Esophagus (tissue), 2 donors: ENCODE results near the gene MMEL1. TPM values are rescaled to one million over a fixed set of nuclear protein-coding genes. Genes with fewer than 3 reads are reported as not detected.
"Not testable (repeated sequence)": the region's sequence is repeated elsewhere in the genome, so short reads cannot be mapped to it uniquely, and the experiment has no call there.

Experiments used
- H3K27ac ChIP-seq, 2 donors: one replicate each; pipeline ENCODE4 v1.5.1; 2013; ENCODE audit warnings: low read depth in 2 of 2, mild to moderate bottlenecking in 2 of 2, inconsistent platforms in 1 of 2, low read length in 1 of 2, moderate library complexity in 1 of 2
- H3K27me3 ChIP-seq, 2 donors: one replicate each; pipeline ENCODE4 v1.6.1; 2013; ENCODE audit warnings: low read length in 2 of 2, control low read depth in 1 of 2, mild to moderate bottlenecking in 1 of 2; ENCODE audit not compliant: insufficient read depth in 2 of 2, control insufficient read depth in 1 of 2
- H3K36me3 ChIP-seq, 2 donors: one replicate each; pipeline ENCODE4 v1.6.1; 2013; ENCODE audit warnings: low read length in 1 of 2; ENCODE audit not compliant: control insufficient read depth in 2 of 2, insufficient read depth in 2 of 2
- H3K4me1 ChIP-seq, 2 donors: one replicate each; pipeline ENCODE4 v1.6.1; 2013; ENCODE audit warnings: low read length in 1 of 2; ENCODE audit not compliant: control insufficient read depth in 2 of 2, insufficient read depth in 2 of 2
- H3K4me3 ChIP-seq, 2 donors: one replicate each; pipeline ENCODE4 v1.5.1; 2013; ENCODE audit warnings: low read length in 2 of 2, mild to moderate bottlenecking in 2 of 2, low read depth in 1 of 2, moderate library complexity in 1 of 2
- H3K9me3 ChIP-seq, 2 donors: one replicate each; pipeline ENCODE4 v1.6.1; 2013; ENCODE audit warnings: mild to moderate bottlenecking in 2 of 2, low read depth in 1 of 2, low read length in 1 of 2, moderate library complexity in 1 of 2; ENCODE audit not compliant: control insufficient read depth in 2 of 2, insufficient read depth in 1 of 2
- WGBS, 2 donors: extraction: QIAGEN DNeasy Blood & Tissue Kit; methylation state at CpG; one replicate each; pipeline ENCODE4 v1.1.7; 2013; 5-methylcytosine and 5-hydroxymethylcytosine counted together
- polyA plus RNA-seq, 2 donors: library from polyadenylated mRNA; stranded (reverse); fragments of 200-250 nt; gene quantifications; one replicate each; pipeline ENCODE4 v1.2.3, GENCODE V29; 2013
- donor health status: healthy with polysubstance abuse.
- donor health status: Bipolar disorder and iron deficiency.

The MMEL1 gene
- polyA plus RNA-seq, 2 donors = 3.4 to 11.6 TPM

DNA sequence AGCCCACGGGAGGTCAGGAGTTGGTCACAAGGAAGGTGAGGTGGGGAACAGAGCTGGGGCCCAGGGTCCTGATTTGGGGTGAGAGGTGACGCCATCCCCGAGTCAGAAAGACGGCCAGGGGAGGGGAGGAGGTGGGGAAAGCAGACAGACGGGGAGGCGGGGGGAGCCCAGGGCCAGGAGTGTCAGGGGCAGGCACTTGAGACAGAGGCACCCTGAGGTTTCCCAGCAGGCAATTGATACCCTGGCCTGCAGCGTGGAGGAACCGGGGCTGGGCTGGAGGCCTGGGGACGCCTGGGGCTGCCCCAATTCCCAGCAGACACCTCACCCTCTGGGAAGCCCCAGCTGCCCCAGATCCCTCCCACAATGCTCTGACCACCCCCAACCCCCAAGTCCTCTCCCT, 79.7 kb downstream of the MMEL1 start:
- not testable (repeated sequence) for H3K27ac ChIP-seq, H3K4me3 ChIP-seq, H3K27me3 ChIP-seq, H3K9me3 ChIP-seq, H3K36me3 ChIP-seq
- peaks cover 7 to 27% of the 10 kb centered on the region in 2 donors for H3K4me1 ChIP-seq
- WGBS, 2 donors = 73 to 80% methylated on average over 2 to 9 of the region's 9 CpGs

DNA sequence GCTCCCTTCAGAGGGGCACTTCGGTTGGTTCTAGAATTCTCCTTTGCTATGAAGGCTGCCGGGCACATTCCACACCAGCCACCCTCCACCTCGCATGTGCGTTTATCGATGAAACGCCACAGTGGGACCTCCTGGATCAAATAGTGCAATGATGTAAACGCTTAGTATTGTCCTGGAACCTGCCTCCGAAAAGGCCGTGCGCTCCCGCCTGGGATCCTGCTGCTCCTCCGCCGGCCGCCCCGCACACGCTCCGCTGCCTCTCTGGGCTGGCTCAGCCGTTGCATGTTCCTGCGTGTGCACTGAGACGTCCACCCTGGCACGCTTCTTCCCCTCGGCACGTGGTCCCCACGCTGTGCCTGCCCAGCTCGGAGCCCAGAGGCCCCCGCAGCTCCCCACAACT, 80.6 kb downstream of the MMEL1 start:
- H3K36me3 ChIP-seq = no peaks in the 10 kb centered on the region
- WGBS, 2 donors = 65 to 83% methylated on average over 25 to 26 of the region's 26 CpGs
- H3K27me3 ChIP-seq = no peaks in the 10 kb centered on the region
- H3K4me1 ChIP-seq = peaks cover 2 to 26% of the 10 kb centered on the region in 2 donors
- no peaks in the 10 kb centered on the region for H3K9me3 ChIP-seq
- H3K4me3 ChIP-seq = no peak overlapping the region
- no peak overlapping the region for H3K27ac ChIP-seq

GRCh38 chr1:2551544-2551943, 81.3 kb downstream of the MMEL1 start:
- peaks cover 4 to 26% of the 10 kb centered on the region in 2 donors for H3K4me1 ChIP-seq
- WGBS, 2 donors = 78% methylated on average over 9 of the region's 9 CpGs
- not testable (repeated sequence) for H3K36me3 ChIP-seq, H3K27ac ChIP-seq, H3K27me3 ChIP-seq, H3K9me3 ChIP-seq, H3K4me3 ChIP-seq

GRCh38 chr1:2550309-2550861, 82.4 kb downstream of the MMEL1 start:
- H3K4me1 ChIP-seq = peaks cover 4 to 22% of the 10 kb centered on the region in 2 donors
- H3K27me3 ChIP-seq, H3K9me3 ChIP-seq, H3K36me3 ChIP-seq, H3K4me3 ChIP-seq, H3K27ac ChIP-seq: not testable (repeated sequence)
- 67 to 80% methylated on average over 9 to 12 of the region's 12 CpGs for WGBS, 2 donors

- Histone ChIP-seq H3K4me1 (peaks cover 4 to 22% of the 10 kb centered on the region in 2 donors), H3K27ac (peak overlapping the region; percentile 96 to 99)
- 76 to 77% methylated on average over 23 to 25 of the region's 28 CpGs for WGBS, 2 donors
- H3K27me3 ChIP-seq, H3K9me3 ChIP-seq, H3K36me3 ChIP-seq, H3K4me3 ChIP-seq: not testable (repeated sequence)
Measured at GRCh38 chr1:2549367-2550029, 83.3 kb downstream of the MMEL1 start.

- WGBS, 2 donors = 7% methylated on average over 17 of the region's 17 CpGs
- peaks cover 4 to 29% of the 10 kb centered on the region in 2 donors for H3K4me1 ChIP-seq
Measured at GRCh38 chr1:2548068-2548589, 84.7 kb downstream of the MMEL1 start.

GRCh38 chr1:2547210-2548067, 85.4 kb downstream of the MMEL1 start:
- Histone ChIP-seq H3K4me1 (peaks cover 4 to 31% of the 10 kb centered on the region in 2 donors), H3K9me3 (no peaks in the 10 kb centered on the region), H3K27ac (peak overlapping the region; percentile 96 to 99), H3K4me3 (peak overlapping the region; percentile 50 to 51), H3K36me3 (no peaks in the 10 kb centered on the region), H3K27me3 (no peaks in the 10 kb centered on the region)
- 13 to 14% methylated on average over 26 to 27 of the region's 27 CpGs for WGBS, 2 donors

More at GRCh38 chr1:2548068-2548589, 84.7 kb downstream of the MMEL1 start:
- H3K27me3 ChIP-seq = no peaks in the 10 kb centered on the region
- peak overlapping the region; percentile 3 to 50 for H3K4me3 ChIP-seq
- H3K9me3 ChIP-seq = no peaks in the 10 kb centered on the region
- H3K36me3 ChIP-seq = no peaks in the 10 kb centered on the region
- H3K27ac ChIP-seq = peak overlapping the region; percentile 96 to 99

GRCh38 chr1:2546515-2547209, 86.2 kb downstream of the MMEL1 start:
- H3K4me3 ChIP-seq = peak overlapping the region; percentile 50 to 51
- peak overlapping the region; percentile 96 to 99 for H3K27ac ChIP-seq
- H3K36me3 ChIP-seq = no peaks in the 10 kb centered on the region
- no peaks in the 10 kb centered on the region for H3K27me3 ChIP-seq
- no peaks in the 10 kb centered on the region for H3K9me3 ChIP-seq
- H3K4me1 ChIP-seq = peaks cover 4 to 31% of the 10 kb centered on the region in 2 donors
- WGBS, 2 donors = 1% methylated on average over 46 to 52 of the region's 52 CpGs
